Measurements from ENCODE around the gene CALY.

DNA sequence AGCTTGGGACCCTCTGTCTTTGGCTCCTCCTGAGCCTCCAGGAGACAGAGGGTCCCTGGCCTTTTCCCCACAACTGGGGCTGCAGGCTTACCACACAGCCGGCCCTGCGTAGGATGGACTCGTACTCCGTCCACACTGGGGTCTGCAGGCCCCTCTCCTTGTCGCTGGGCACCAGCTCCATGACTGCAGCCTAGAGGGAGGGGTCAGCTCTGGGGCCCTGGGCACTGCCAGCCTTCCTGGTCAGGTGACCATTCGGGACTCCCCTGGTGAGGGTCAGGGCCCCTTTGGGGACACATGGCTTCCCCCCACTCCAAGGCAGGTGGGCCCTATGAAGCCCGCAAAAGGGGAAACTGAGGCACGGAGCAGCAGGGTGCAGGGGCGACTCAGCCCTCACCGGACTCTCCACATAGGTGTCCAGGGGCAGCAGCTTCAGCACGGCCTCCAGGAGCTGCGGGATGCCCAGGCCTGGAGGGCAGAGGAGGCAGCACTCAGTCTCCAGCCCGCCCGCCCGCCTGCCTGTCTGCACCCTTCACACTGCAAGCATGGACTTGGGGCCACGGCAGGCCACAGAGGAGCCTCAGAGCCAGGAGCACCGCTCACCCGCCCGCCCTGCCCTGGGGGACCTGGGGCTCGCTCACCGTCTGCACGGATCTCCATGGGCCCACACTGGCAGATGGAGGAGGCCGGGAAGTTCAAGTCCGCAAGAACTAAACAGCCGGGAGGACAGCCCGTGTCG is 20.0 kb upstream of the CALY start:
- TF ChIP-seq, protein P1, sequence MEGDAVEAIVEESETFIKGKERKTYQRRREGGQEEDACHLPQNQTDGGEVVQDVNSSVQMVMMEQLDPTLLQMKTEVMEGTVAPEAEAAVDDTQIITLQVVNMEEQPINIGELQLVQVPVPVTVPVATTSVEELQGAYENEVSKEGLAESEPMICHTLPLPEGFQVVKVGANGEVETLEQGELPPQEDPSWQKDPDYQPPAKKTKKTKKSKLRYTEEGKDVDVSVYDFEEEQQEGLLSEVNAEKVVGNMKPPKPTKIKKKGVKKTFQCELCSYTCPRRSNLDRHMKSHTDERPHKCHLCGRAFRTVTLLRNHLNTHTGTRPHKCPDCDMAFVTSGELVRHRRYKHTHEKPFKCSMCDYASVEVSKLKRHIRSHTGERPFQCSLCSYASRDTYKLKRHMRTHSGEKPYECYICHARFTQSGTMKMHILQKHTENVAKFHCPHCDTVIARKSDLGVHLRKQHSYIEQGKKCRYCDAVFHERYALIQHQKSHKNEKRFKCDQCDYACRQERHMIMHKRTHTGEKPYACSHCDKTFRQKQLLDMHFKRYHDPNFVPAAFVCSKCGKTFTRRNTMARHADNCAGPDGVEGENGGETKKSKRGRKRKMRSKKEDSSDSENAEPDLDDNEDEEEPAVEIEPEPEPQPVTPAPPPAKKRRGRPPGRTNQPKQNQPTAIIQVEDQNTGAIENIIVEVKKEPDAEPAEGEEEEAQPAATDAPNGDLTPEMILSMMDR (IDR thresholded peaks at IDR 0.05): no peak
- TF ChIP-seq ZFX (IDR thresholded peaks at IDR 0.05; ENCODE audit: borderline replicate concordance): no peak

Data from 22Rv1 (cell line).